H1 (cell line): ENCODE results near the gene SART1.

ENCODE experiments used
- BRCA1 ChIP-seq: IDR thresholded peaks from 2 replicates; pipeline ENCODE4 v1.6.1; 2012; ENCODE audit warnings: low read depth, low read length, improper control_type of control experiment
- CBX8 ChIP-seq: fragments of 300-800, 300-1000 bp; sonication (generic); IDR thresholded peaks from 2 replicates; pipeline ENCODE4 v1.7.1; 2016; ENCODE audit warnings: low read depth, low read length, borderline replicate concordance
- CTCF ChIP-seq, 3 experiments: IDR thresholded peaks; 1 replicate in 2 of 3; 2 replicates in 1 of 3; pipeline versions ENCODE4 v1.5.1 to v1.6.1; 2011; ENCODE audit warnings: low read length in 3 of 3, mild to moderate bottlenecking in 3 of 3, inconsistent platforms in 2 of 3, low read depth in 1 of 3, moderate library complexity in 1 of 3; ENCODE audit not compliant: insufficient read depth in 1 of 3; ENCODE audit errors: control extremely low read depth in 1 of 3
- EP300 ChIP-seq, 2 experiments: IDR thresholded peaks; 1 replicate in 1 of 2; 2 replicates in 1 of 2; pipeline ENCODE4 v1.6.1; 2011 to 2012; ENCODE audit warnings: low read depth in 2 of 2, low read length in 2 of 2, mild to moderate bottlenecking in 2 of 2, borderline replicate concordance in 1 of 2, inconsistent platforms in 1 of 2, moderate library complexity in 1 of 2
- JUND ChIP-seq: IDR thresholded peaks from 2 replicates; pipeline ENCODE4 v1.6.1; 2011; ENCODE audit warnings: mild to moderate bottlenecking, improper control_type of control experiment, low read length
- POLR2A ChIP-seq, 2 experiments: IDR thresholded peaks; 1 replicate in 1 of 2; 2 replicates in 1 of 2; pipeline ENCODE4 v1.6.1; 2011; ENCODE audit warnings: low read depth in 2 of 2, low read length in 2 of 2, mild to moderate bottlenecking in 2 of 2; ENCODE audit errors: control extremely low read depth in 1 of 2
- RFX5 ChIP-seq: IDR thresholded peaks from 2 replicates; pipeline ENCODE4 v1.6.1; 2011; ENCODE audit warnings: low read depth, low read length, improper control_type of control experiment, borderline replicate concordance
- TAF1 ChIP-seq: IDR thresholded peaks from 2 replicates; pipeline ENCODE4 v1.6.1; 2011; ENCODE audit warnings: mild to moderate bottlenecking, low read depth, low read length
- TAF7 ChIP-seq: optimal IDR thresholded peaks from 2 replicates; pipeline ENCODE3; 2011; ENCODE audit warnings: low read depth, mild to moderate bottlenecking, inconsistent platforms, low read length, moderate library complexity, borderline replicate concordance
- TBP ChIP-seq: IDR thresholded peaks from 2 replicates; pipeline ENCODE4 v1.6.1; 2011; ENCODE audit warnings: low read depth, low read length, improper control_type of control experiment
- USF2 ChIP-seq: IDR thresholded peaks from 2 replicates; pipeline ENCODE4 v1.6.1; 2011; ENCODE audit warnings: low read length, improper control_type of control experiment
- YY1 ChIP-seq: IDR thresholded peaks from 2 replicates; pipeline ENCODE4 v1.6.1; 2011; ENCODE audit warnings: low read depth, mild to moderate bottlenecking, low read length

DNA sequence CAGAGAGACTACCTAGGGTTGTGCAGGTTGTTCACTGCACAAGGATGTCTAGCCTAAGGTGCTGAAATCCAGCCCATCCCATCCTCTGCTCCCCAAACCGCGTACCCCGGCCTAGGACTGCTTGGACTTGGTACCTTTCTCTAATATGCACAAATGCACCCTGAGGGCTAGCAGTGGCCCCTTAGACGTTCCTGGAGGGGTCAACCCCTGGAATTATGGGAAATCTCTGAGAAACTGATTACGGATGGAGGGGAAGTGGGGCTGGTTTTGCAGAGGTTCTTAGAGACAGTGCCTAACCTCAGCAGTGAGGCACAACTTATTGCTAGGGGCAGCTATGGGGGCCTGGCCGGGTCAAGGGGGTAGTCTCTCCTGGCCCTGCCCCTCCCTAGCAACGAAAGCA, 45.1 kb upstream of the SART1 start:
- no peak for TF ChIP-seq TBP
- TF ChIP-seq CBX8: no peak
- no peak for TF ChIP-seq YY1
- no peak for TF ChIP-seq CTCF (IDR thresholded peaks at IDR 0.05; ENCODE audit: control extremely low read depth in 1 of 3, insufficient read depth in 1 of 3, low read depth in 1 of 3, low read length in 3 of 3)
- TF ChIP-seq EP300 (IDR thresholded peaks at IDR 0.05; ENCODE audit: borderline replicate concordance in 1 of 2, low read depth in 2 of 2, low read length in 2 of 2): no peak
- no peak; a peak in 1 of 3 replicates for TF ChIP-seq POLR2A (IDR thresholded peaks at IDR 0.05; ENCODE audit: control extremely low read depth in 1 of 2, low read depth in 2 of 2, low read length in 2 of 2)
- no peak for TF ChIP-seq BRCA1
- TF ChIP-seq TAF1: no peak
- TF ChIP-seq TAF7: no peak
- no peak for TF ChIP-seq USF2
- TF ChIP-seq JUND: no peak
- TF ChIP-seq RFX5: no peak
